GM08714 (cell line): ENCODE measurements around the gene AREL1.

ENCODE experiments used
- H3K4me3 ChIP-seq: fragments of 200-500 bp; sonication (Bioruptor generic); 2 replicates; pipeline ENCODE4 v1.5.1; 2014; ENCODE audit warnings: mild to moderate bottlenecking, low read length, inconsistent platforms
- ZNF274 ChIP-seq: IDR thresholded peaks from 2 replicates; pipeline ENCODE4 v1.6.1; 2012; ENCODE audit warnings: mild to moderate bottlenecking, low read depth, low read length

Gene AREL1

DNA sequence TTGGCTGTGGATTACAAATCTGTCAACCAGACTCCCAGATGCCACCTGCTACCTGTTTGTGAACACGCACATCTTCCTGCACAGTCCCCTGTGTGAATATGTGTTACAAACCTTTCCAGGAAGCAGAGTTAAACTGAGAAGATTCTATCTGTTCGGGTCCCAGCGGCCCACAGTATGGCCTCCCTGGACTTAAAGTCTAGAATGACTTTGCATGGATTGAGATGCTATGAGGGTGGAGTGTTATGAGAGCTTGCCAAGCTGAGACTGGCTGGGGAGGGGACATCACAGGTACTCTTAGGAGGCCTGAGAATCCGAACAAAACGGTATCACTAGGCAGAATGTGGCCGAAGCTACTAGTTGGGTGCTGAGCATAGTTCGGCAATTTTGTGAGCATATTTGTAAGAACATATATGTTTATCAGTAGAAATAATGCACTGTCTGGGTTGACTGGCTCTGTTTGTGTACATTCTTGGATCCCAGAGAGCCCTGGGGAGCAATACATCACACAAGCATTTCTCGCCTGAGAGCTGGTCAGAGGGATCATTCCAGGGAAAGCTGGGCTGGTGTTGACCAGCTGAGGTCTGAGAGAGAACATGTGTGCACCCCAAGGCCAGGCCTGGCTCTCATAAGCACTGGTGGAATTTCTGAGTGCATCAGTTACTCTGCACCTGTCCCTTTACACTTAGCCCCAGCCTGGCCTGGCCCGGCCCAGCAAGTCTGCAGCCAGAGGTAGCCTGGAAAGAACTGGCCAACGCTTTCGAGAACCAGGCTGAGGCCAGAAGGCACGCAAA lies 71.1 kb downstream of the AREL1 start:
- no peak for TF ChIP-seq ZNF274
- no peak overlapping the region for H3K4me3 ChIP-seq

DNA sequence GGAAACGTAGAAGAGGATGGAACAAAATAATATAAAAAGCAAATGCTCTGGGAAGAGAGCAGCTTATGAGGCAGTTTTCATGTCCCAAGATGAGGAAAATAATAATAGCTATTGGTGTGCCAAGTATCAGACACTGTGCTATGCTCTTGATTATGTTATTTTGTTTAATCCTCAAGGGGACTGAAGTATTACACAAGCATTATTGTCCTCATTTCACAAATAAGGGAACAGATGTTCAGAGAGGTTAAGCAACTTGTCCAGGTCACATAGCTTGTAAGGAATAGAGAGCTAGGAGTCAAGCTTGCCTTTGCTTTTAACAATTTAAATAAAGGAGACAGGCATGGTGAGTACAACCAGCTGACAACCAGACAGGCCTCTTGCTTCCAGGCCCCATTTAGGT lies 73.9 kb downstream of the AREL1 start:
- no peak overlapping the region for H3K4me3 ChIP-seq
- TF ChIP-seq ZNF274 = no peak

DNA sequence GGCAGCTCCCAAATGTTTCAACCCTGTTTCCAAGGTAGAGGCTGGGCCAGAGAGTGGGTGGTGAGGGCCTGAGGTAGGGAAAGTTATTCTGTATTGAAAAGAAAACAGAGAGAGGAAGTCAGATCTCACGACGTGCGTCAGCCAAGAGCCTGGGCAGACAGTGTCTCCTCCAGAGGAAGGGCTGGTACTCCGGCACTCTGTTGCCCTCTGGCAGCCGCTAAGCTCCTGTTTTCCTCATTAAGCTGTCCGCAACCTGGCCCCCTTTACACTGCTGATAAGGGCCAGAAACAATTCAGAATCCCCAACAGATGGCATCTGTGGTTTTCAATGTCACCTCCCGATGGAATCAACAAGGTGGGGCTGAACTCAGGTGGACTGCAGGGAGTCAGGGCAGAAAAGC lies 74.8 kb downstream of the AREL1 start:
- TF ChIP-seq ZNF274 = no peak
- H3K4me3 ChIP-seq = no peak overlapping the region

DNA sequence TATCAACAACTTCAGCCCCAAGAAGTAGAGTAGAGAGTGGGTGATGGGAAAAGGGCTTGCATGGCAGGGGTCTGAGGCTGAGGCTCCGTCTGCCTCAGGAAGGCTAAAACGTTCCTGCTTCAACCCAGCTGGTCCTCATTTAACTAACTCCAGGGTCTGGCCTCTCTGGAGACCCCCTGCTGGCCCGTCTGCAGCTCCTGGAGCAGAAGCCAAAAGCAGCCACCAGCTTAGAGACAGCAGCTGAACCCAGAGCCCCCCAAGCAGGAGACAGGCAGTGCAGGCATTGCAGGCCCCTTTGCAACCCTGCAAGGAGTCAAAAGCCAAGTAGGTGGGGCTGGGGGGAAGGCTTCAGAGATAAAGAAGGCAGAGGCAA lies 75.7 kb downstream of the AREL1 start:
- TF ChIP-seq ZNF274 = no peak
- no peak overlapping the region for H3K4me3 ChIP-seq

DNA sequence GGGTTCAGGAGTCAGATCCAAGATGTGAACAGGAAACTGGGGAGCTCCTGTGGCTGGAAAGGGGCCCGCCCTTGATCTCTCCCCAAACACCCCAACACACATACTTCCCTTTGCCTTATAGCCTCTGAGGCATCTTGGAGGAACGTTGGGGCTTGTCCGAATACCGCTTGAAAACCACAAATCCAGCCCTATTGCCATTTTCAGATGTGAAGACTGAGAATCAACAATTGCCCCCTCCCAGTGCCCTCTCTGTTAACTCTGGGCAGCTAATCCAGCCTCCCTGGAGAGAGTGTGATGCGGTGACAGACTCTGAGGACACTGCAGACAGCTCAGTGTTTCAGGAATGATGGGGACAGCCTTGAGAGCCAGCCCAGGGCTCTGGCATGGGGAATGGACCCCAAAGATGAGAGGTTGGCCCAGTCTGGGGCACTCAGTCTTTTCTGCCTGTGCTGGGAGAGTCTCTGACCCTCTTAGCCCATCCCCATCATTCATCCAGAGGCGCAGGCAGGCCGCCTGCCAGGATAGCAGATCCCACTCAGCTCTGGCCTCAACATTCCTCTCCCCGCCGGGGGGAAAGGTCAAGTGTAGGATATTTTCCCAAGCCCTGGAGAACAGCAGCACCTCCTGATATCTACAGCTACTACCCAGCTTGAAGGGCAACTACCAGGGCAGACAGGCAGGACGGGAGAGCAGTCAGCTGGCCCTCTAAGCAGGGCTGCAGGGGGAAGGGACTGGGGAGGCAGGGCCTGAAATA lies 76.3 kb downstream of the AREL1 start:
- no peak overlapping the region for H3K4me3 ChIP-seq
- TF ChIP-seq ZNF274 = no peak

DNA sequence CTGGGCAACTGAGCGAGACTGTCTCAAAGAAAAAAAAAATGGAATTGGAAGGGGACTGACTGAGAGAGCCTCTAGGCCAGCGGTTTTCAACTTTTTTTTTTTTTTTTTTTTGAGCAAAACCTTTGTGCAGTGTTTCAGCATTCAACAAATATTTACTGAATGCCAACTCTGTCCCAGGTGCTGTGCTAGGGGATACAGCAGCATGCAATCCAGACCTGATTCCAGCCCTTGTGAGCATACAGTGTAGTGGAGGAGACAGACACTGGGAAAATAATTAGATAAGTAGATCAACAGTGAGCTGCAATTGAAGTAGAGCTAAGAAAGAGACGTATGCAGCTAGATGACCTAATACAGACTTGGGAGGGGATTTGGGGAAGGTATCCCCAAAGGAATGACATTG lies 77.0 kb downstream of the AREL1 start:
- no peak overlapping the region for H3K4me3 ChIP-seq

DNA sequence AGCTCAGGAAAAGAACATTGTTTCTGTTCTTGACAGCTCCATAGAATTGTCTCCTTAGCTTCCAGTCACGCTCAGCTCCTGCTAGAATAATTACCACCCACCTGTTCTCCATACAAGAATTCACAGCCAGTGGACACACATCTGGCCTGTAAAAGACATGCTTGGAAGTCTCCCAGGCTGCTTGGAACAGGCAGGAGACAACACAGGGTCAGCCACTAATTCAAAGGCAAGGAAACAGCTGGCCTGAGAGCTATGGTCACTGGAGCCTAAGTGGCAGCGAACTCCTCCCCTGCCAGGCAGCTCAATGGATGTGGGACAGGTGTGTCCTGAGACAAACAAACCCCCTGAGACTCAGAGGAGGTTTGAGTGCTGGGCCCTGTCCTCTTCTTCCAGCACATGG lies 77.9 kb downstream of the AREL1 start:
- no peak for TF ChIP-seq ZNF274
- H3K4me3 ChIP-seq = no peak overlapping the region

More for the DNA sequence above, 77.0 kb downstream of the AREL1 start:
- TF ChIP-seq ZNF274 = no peak

DNA sequence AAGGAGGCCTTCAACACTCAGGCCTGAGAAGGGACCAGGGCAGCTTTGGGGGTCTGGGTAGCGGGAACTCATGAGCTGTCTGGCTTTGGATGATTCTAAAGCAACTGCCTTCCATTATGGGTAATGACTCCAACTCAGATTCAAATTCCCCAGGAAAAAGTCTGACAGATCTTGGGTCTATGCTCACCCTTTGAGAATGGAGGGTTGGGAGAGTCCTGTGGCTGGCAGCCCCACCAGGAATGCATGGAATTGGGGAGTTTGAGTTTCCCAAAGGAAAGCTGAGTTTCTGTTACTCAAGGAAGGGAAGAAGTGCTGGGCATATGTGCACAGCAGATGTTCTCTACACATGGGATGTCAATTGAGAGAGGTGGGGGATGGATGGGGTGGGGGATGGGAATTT lies 78.4 kb downstream of the AREL1 start:
- no peak overlapping the region for H3K4me3 ChIP-seq
- no peak for TF ChIP-seq ZNF274

DNA sequence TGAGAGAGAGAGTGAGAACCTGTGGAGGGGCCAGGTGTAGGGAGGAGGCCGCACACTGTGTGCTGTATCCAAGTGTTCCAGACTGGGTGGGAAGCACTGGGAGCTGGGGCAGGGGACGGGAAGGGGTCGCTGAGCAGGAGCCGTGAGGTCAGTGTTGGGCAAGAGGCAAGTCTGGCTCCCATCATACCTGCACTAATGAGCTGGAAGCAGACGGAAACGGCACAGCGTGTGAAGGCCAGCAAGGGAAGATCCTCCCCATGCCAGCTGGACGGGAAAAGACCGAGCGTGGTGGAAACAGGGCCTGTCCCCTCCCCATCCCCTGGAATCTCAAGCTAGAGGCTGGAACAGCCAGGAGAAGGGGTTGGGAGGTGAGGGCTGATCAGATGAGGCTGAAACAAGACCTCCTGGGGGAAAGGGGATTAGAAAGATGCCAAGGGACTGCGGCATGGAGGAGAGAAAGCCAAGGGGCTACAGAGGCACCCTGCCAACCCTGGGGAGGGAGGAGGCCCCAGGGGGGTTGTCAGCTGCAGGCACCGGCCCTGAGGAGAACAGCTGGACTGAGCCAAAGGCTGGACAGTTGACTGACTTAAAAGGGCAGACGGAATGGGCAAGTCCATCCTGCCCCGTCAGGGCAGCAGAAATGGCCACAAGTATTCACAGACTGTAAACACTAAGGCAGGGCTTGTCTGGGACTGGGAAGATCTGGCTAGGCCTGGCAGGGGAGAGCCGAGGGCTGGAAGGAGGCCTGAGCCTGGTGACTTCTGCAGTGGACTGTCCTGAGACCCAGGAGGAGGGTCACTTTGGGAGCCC lies 81.8 kb downstream of the AREL1 start:
- H3K4me3 ChIP-seq = no peak overlapping the region
- no peak for TF ChIP-seq ZNF274

DNA sequence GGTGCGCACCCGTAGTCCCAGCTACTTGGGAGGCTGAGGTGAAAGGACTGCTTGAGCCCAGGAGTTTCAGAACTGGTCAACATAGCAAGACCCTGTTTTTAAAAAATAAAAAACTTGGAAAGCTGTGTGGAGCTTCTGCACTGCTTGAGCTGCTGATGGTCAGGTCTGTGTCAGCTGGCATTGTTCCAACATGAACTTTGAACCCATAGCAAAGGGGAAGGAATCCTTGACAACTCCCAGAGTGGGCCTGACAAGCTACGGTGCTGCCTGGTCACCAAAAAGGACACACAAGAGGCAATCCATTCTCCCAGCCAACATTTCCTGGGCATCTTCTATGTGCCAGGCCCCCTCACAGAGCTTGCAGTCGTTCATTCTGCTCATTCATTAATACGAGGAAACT lies 84.5 kb downstream of the AREL1 start:
- TF ChIP-seq ZNF274 = no peak
- no peak overlapping the region for H3K4me3 ChIP-seq

DNA sequence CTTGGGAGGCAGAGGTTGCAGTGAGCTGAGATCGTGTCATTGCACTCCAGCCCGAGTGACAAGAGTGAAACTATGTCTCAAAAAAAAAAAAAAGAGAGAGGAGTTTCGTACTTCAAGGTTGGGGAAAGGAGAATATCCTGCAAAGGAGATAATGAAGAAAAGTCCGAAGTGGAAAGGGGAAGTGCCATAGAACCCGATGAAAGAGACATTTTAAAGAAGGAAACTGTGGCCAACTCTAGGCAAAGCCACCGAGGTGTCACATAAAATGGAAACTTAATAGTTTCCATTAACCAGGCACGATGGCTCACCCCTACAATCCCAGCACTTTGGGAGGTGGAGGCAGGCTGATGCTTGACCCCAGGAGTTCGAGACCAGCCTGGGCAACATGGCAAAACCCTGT lies 85.8 kb downstream of the AREL1 start:
- no peak for TF ChIP-seq ZNF274
- no peak overlapping the region for H3K4me3 ChIP-seq

DNA sequence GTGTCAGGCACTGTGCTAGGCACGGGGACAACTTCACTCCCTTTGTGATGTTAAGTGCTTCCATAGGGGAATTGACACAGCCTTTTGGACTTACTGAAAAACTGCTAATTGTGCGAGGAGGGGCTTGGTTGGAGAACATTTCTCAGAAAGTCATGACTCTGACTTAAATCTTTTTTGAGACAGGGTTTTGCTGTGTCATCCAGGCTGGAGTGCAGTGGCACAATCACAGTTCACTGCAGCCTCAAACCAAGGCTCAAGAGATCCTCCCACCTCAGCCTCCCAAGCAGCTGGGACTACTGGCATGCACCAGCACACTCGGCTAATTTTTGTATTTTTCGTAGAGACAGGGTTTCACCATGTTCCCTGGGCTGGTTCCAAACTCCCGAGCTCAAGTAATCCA lies 90.6 kb downstream of the AREL1 start:
- no peak for TF ChIP-seq ZNF274
- no peak overlapping the region for H3K4me3 ChIP-seq

DNA sequence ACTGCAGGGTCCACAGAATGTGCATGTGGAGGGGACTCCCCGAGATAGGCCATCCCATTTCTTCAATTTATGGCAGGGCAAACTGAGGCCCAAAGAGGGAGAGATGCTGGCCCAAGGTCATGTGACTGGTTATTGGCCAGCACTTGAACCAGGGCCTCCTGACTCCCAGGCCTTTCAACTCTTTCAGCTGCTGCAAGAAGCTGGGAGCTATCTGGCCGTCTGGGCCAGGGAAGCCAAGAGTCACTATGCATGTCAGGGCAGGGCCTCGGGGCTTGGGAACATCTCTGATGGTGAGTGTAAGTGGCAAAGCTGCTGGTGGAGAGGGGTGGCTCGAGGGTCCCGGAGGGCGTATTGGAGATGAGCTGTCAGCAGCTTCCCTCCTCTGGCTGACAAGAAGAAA lies 91.3 kb downstream of the AREL1 start:
- no peak for TF ChIP-seq ZNF274
- H3K4me3 ChIP-seq = no peak overlapping the region

DNA sequence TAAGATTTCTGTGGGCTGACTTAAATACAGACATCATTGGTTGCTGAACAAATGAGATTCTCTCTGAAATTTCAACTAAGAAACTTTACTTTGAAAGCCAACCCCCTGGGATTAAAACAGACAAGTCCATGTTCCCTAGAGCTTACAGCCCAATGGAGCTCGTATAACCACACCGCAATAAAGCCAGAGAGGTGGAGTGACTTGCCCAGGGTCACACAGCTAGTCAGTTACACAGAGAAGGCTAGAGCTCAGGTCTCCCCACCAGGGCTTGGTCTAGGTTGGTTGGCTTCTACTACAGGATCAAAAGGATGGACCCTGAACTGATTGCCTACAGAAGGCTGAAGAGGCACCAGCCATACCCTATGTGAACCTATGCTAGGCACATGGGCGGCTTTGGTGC lies 92.0 kb downstream of the AREL1 start:
- H3K4me3 ChIP-seq = no peak overlapping the region
- TF ChIP-seq ZNF274 = no peak
